Activated CD4-positive, alpha-beta T cell treated with anti-CD3 and anti-CD28 coated beads, Interleukin-2, Interleukin-6, amounts not matched to agents 100 ng/mL and 50 ng/mL, durations not matched to agents 16 hours and 8 hours (primary cell): Measurements from ENCODE around the gene DYNAP.

ENCODE experiments used
- DNase-seq: peaks from one replicate; pipeline ENCODE4 v3.0.0-alpha.2; 2020

Gene DYNAP

DNA sequence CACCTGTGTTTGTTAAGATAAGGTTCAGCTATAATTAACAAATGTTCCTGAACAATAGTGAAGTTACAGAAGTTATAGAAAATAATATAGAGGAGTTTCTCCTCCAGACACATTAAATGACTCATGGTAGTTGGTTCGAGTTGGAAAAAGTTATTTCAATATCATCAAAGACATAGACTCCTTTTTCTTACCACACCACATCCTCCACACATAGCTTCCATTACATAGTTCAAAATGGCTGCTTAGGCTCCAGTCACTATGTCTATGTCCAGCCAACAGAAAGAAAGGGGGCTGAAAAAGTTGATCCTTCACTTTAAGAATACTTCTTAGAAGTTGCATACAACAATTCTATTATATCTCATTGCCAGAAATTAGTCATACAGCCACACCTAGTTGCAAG is 50.7 kb downstream of the DYNAP start:
- DNase-seq: no peak

DNA sequence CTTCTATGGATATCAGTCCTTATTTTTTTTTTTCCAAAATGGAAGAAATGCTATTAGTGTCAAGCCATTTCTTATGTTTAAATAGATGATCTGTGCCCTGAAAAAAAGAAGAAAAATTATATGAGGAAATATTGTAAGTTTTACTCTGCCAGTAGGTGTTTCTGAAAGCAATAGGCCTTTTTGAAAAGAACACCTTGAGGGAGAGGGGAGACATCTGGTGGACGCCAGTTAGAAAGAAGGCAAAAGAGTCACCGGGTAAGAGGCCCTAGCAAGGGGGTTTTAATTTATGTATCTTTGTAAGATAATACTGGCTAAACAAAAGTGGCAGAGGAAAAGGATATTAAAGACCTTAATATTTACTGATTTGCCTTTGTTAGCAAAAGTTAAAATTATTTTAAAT is 56.1 kb downstream of the DYNAP start:
- peak; percentile 8 for DNase-seq
